ENCODE measurements around the gene ATR. TPM values are rescaled to one million over a fixed set of nuclear protein-coding genes. Genes with fewer than 3 reads are reported as not detected.

Gene ATR
- total RNA-seq, 1 experiment from 2014 or later, result 28.3 TPM

- H3K27me3 ChIP-seq (replicated peaks; ENCODE audit: insufficient read depth, low read depth, low read length, poor library complexity), result no peaks in the 10 kb centered on the region
- DNase-seq (ENCODE audit: low spot score), result no peak
- H3K27ac ChIP-seq (ENCODE audit: low read depth, low read length, poor library complexity, severe bottlenecking), result no peak overlapping the region
- intact Hi-C loops (cut with micrococcal nuclease; ENCODE audit: unreplicated experiment), result no loop called here
- POLR2A ChIA-PET (ENCODE audit: low non-redundant PET), result interaction anchor here (0.6 kb wide), 1 partner anchor 780 kb away, joined by 10 read pairs; no protein-coding TSS in a partner anchor
- no TSS peak for BruUV-seq (replicated peaks)
- no peaks in the 10 kb centered on the region for H3K9me3 ChIP-seq (ENCODE audit: low read depth, low read length, poor library complexity, severe bottlenecking)
- CTCF ChIA-PET, result no interaction called here
- no peak overlapping the region for H3K4me3 ChIP-seq (ENCODE audit: low read depth, low read length, poor library complexity, severe bottlenecking)
- H3K36me3 ChIP-seq (ENCODE audit: insufficient read depth, low read length, poor library complexity, severe bottlenecking), result peaks cover 4% of the 10 kb centered on the region
- no peaks in the 10 kb centered on the region for H3K4me1 ChIP-seq (ENCODE audit: insufficient read depth, low read length, poor library complexity, severe bottlenecking)
- TF ChIP-seq CTCF (conservative IDR thresholded peaks at IDR 0.05; ENCODE audit: low read depth, low read length), result no peak
- no peak for TF ChIP-seq EZH2 (IDR thresholded peaks at IDR 0.05; ENCODE audit: borderline replicate concordance, low read depth, low read length, poor library complexity, severe bottlenecking)
Measured at GRCh38 chr3:142468456-142468855, 110.1 kb downstream of the ATR start.

DNA sequence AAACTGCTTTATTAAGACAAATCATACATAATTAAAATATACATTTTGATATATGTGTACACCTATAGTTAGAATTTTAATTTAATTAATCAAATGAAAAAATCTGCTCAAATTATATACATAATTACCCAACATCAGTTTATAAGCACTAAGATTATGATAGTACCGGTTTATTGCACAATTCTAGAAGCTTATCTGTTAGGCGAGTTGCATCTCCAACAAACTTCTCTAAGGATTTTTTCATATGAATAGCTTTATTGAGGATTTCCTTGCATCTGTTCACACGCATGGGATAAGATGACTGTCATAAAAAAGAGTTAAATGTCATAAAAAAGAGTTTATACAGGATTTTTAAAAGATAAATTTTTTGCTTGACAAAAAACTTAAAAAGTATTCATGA lies 110.8 kb downstream of the ATR start:
- Histone ChIP-seq H3K27ac (ENCODE audit: low read depth, low read length, poor library complexity, severe bottlenecking) (no peak overlapping the region), H3K9me3 (ENCODE audit: low read depth, low read length, poor library complexity, severe bottlenecking) (no peaks in the 10 kb centered on the region), H3K4me1 (ENCODE audit: insufficient read depth, low read length, poor library complexity, severe bottlenecking) (no peaks in the 10 kb centered on the region), H3K4me3 (ENCODE audit: low read depth, low read length, poor library complexity, severe bottlenecking) (no peak overlapping the region), H3K27me3 (replicated peaks; ENCODE audit: insufficient read depth, low read depth, low read length, poor library complexity) (no peaks in the 10 kb centered on the region), H3K36me3 (ENCODE audit: insufficient read depth, low read length, poor library complexity, severe bottlenecking) (peaks cover 4% of the 10 kb centered on the region)
- intact Hi-C loops (cut with micrococcal nuclease; ENCODE audit: unreplicated experiment), result no loop called here
- TF ChIP-seq CTCF (conservative IDR thresholded peaks at IDR 0.05; ENCODE audit: low read depth, low read length), result no peak
- no peak for TF ChIP-seq EZH2 (IDR thresholded peaks at IDR 0.05; ENCODE audit: borderline replicate concordance, low read depth, low read length, poor library complexity, severe bottlenecking)
- no TSS peak for BruUV-seq (replicated peaks)
- POLR2A ChIA-PET (ENCODE audit: low non-redundant PET), result interaction anchor here (0.6 kb wide), 1 partner anchor 779 kb away, joined by 10 read pairs; no protein-coding TSS in a partner anchor
- CTCF ChIA-PET, result no interaction called here
- DNase-seq (ENCODE audit: low spot score), result no peak

DNA sequence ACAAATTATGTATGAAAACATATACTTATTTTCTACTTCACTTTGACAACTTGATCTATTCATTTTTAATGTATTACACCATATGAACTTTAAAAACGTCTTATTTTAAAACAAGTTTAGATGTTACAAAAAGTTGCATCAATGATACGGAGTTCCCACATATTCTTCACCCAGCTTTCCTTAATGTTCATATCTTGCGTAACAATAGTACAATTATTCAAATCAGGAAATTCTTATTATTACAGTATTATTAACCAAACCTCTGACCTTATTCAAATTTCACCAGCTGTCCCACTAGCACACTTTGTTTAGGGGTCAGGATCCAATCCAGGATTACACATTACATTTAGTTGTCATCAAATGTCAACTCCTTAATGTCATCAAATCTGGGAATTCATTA lies 117.8 kb downstream of the ATR start:
- intact Hi-C loops (cut with micrococcal nuclease; ENCODE audit: unreplicated experiment), result no loop called here
- CTCF ChIA-PET, result no interaction called here
- H3K9me3 ChIP-seq (ENCODE audit: low read depth, low read length, poor library complexity, severe bottlenecking), result no peaks in the 10 kb centered on the region
- no peak for DNase-seq (ENCODE audit: low spot score)
- TF ChIP-seq CTCF (conservative IDR thresholded peaks at IDR 0.05; ENCODE audit: low read depth, low read length) (no peak), EZH2 (IDR thresholded peaks at IDR 0.05; ENCODE audit: borderline replicate concordance, low read depth, low read length, poor library complexity, severe bottlenecking) (no peak)
- POLR2A ChIA-PET (ENCODE audit: low non-redundant PET), result no interaction called here
- H3K4me1 ChIP-seq (ENCODE audit: insufficient read depth, low read length, poor library complexity, severe bottlenecking), result no peaks in the 10 kb centered on the region
- peaks cover 4% of the 10 kb centered on the region for H3K36me3 ChIP-seq (ENCODE audit: insufficient read depth, low read length, poor library complexity, severe bottlenecking)
- H3K4me3 ChIP-seq (ENCODE audit: low read depth, low read length, poor library complexity, severe bottlenecking), result no peak overlapping the region
- BruUV-seq (replicated peaks), result no TSS peak
- no peak overlapping the region for H3K27ac ChIP-seq (ENCODE audit: low read depth, low read length, poor library complexity, severe bottlenecking)
- H3K27me3 ChIP-seq (replicated peaks; ENCODE audit: insufficient read depth, low read depth, low read length, poor library complexity), result no peaks in the 10 kb centered on the region
